Heart left ventricle (tissue), 16 donors: ENCODE data around the gene HSD11B1L. TPM values are rescaled to one million over a fixed set of nuclear protein-coding genes. Genes with fewer than 3 reads are reported as not detected.
A peak's percentile ranks its signal among the peaks of the same experiment; 100 is the strongest.

ENCODE experiments used
- ATAC-seq, 4 donors: fragments of 200-7000 bp; cut with Tn5 transposase; one replicate each; pipeline ENCODE4 v1.9.1; 2020 to 2022; ENCODE audit warnings: moderate library complexity in 4 of 4, mild to moderate bottlenecking in 3 of 4, moderate number of reproducible peaks in 1 of 4
- DNase-seq, 5 donors: peaks; one replicate each; pipeline ENCODE4 v3.0.0-alpha.2; 2020
- H3K27ac ChIP-seq, 12 donors: fragments of 200-600 bp; sonication (generic) in 4 of 12; one replicate each; pipeline versions ENCODE4 v1.5.0 to v1.8.0; 2016 to 2022; ENCODE audit warnings: mild to moderate bottlenecking in 2 of 12
- H3K27me3 ChIP-seq, 9 donors: fragments of 200-600 bp; sonication (generic) in 2 of 9; one replicate each; pipeline versions ENCODE4 v1.5.1 to v1.8.0; 2016 to 2022; ENCODE audit warnings: mild to moderate bottlenecking in 3 of 9
- H3K36me3 ChIP-seq, 9 donors: fragments of 200-600 bp; sonication (generic) in 2 of 9; one replicate each; pipeline versions ENCODE4 v1.5.0 to v1.8.0; 2018 to 2022; ENCODE audit warnings: mild to moderate bottlenecking in 2 of 9
- H3K4me1 ChIP-seq, 12 donors: fragments of 200-600 bp; sonication (generic) in 4 of 12; one replicate each; pipeline versions ENCODE4 v1.5.0 to v1.8.0; 2016 to 2022; ENCODE audit warnings: mild to moderate bottlenecking in 3 of 12
- H3K4me3 ChIP-seq, 12 donors: fragments of 200-600 bp; sonication (generic) in 4 of 12; one replicate each; pipeline versions ENCODE4 v1.5.0 to v1.8.0; 2017 to 2022; ENCODE audit warnings: mild to moderate bottlenecking in 9 of 12, moderate library complexity in 4 of 12
- H3K9me3 ChIP-seq, 12 donors: fragments of 200-600 bp; sonication (generic) in 4 of 12; one replicate each; pipeline versions ENCODE4 v1.5.0 to v1.8.0; 2016 to 2022; ENCODE audit warnings: mild to moderate bottlenecking in 1 of 12
- POLR2A ChIP-seq, 2 donors: fragments of 450-650 bp; IDR thresholded peaks; one replicate each; pipeline ENCODE4 v1.6.1; 2017; ENCODE audit warnings: antibody characterized with exemption in 2 of 2, mild to moderate bottlenecking in 2 of 2, moderate library complexity in 2 of 2
- WGBS, 4 donors: extraction: QIAGEN DNeasy Blood & Tissue Kit in 2 of 4; methylation state at CpG; one replicate each; pipeline versions ENCODE4 v1.1.5 to v1.1.7; 2013 to 2018; 5-methylcytosine and 5-hydroxymethylcytosine counted together
- intact Hi-C, 10 donors: fragments of 100-400 bp; cut with DNase I; formaldehyde crosslinking; loops; one replicate each; pipeline versions ENCODE4 v1.11.1 to v1.14.2; 2022
- polyA plus RNA-seq, 2 donors: library from polyadenylated mRNA; stranded (reverse); fragments of 200-250 nt; gene quantifications; one replicate each; pipeline ENCODE4 v1.2.3, GENCODE V29; 2013
- total RNA-seq, 9 donors: library from RNA; depleted of rRNA in 2 of 9; stranded (reverse); fragments of >200 nt in 2 of 9; fragmentation: NEBNext Ultra II Directional in 3 of 9; extraction: Animal tissue kit (Norgen Biotek cat#: 25700) in 3 of 9; gene quantifications; one replicate each; pipeline versions ENCODE4 v1.1.0 to v1.2.4, GENCODE V29; 2016 to 2023
- TF ChIP-seq, protein P1 (sequence below), 12 donors: fragments of 200-600 bp; sonication (generic) in 4 of 12; IDR thresholded peaks; one replicate each; pipeline versions ENCODE4 v1.5.0 to v1.8.0; 2018 to 2022; ENCODE audit warnings: antibody characterized with exemption in 12 of 12, mild to moderate bottlenecking in 5 of 12
- donor health status: ischemic (EF 13 %, LVEDD 7.1; RV severe dilation, severe dysfunction).
- donor health status: healthy with polysubstance abuse.
- donor health status: DM: no; HTN: yes; CAD: no.
- donor health status: DM: no; HTN: no; CAD: no.
- donor health status: ischemic (EF 25% LVEDD 6.9; RV normal size, moderate dysfunction).
- donor health status: ischemic (EF 25% LVEDD 5.7; RV mildly dilated, moderate dysfunction).
- donor health status: healthy.
- donor health status: DM: yes; HTN: yes; CAD: no.
- donor health status: ischemic (EF 35%, LVEDD 5.7; RV mildly dilated, moderate dysfunction).
- donor health status: nonischemic (EF 11% LVEDD 7.7; RV severe dilation, severe dysfunction).
- donor health status: DM: yes; HTN: yes; CAD: no.
- donor health status: PGD.
- donor health status: ischemic (EF 29% LVEDD 5.4; RV normal size, mild dysfunction).
- donor health status: nonischemic (EF 23%, LVEDD 6.1; RV moderate dilation, normal function).

The HSD11B1L gene
- total and polyA plus RNA-seq, 11 donors: 3.7 to 14.4 (median 5.2) TPM

DNA sequence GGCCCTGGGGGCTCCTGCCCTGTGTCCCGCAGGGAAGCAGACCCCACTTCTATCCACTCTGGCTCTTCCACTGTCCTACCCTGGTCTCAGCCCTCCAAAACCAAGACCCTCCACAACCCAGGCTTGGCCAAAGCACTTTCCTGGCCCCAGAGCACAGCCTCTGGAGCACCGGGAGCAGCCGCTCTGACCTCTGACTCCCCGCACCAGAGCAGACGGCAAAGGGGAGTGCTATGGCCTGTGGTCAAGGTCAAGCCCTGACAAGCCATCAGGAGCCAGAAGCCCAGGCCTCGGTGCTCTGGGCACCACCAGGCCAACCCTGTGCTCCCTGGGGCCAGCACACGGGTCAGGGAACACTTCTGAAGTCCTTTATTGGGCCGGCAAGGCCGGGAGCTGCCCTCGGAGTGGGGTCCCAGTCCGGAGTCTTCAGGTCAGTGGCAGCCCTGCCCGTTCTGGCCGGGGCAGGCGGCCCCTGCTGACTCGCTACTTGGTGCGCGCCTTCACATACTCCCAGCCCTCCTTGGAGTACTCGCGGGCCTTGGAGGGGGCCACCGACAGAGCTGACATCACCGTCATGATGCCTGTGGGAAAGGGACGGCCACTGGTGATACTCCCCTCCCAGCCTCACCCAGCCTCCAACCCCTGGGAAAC, 2.6 kb upstream of the HSD11B1L start:
- ATAC-seq (no peak), DNase-seq (no peak)
- H3K27ac ChIP-seq: no peak overlapping the region
- no peaks in the 10 kb centered on the region for H3K27me3 ChIP-seq
- WGBS, 4 donors: 89 to 93% (median 91%) methylated on average over 10 to 22 of the region's 22 CpGs
- no peaks in the 10 kb centered on the region for H3K9me3 ChIP-seq
- intact Hi-C loops: loop anchor here in 3 of 10 donors (5.0 to 10.0 kb wide), 2 partner anchors 51 to 53 kb away; partner anchors contain the start of genes SAFB (in 1 of the 3) and SAFB2 (in 1 of the 3)
- peaks cover 0 to 11% (median 3%) of the 10 kb centered on the region in 9 donors for H3K36me3 ChIP-seq
- TF ChIP-seq, protein P1, sequence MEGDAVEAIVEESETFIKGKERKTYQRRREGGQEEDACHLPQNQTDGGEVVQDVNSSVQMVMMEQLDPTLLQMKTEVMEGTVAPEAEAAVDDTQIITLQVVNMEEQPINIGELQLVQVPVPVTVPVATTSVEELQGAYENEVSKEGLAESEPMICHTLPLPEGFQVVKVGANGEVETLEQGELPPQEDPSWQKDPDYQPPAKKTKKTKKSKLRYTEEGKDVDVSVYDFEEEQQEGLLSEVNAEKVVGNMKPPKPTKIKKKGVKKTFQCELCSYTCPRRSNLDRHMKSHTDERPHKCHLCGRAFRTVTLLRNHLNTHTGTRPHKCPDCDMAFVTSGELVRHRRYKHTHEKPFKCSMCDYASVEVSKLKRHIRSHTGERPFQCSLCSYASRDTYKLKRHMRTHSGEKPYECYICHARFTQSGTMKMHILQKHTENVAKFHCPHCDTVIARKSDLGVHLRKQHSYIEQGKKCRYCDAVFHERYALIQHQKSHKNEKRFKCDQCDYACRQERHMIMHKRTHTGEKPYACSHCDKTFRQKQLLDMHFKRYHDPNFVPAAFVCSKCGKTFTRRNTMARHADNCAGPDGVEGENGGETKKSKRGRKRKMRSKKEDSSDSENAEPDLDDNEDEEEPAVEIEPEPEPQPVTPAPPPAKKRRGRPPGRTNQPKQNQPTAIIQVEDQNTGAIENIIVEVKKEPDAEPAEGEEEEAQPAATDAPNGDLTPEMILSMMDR (IDR thresholded peaks at IDR 0.05): no peak
- TF ChIP-seq POLR2A (IDR thresholded peaks at IDR 0.05): no peak
- no peak overlapping the region for H3K4me3 ChIP-seq
- H3K4me1 ChIP-seq: peaks cover 0 to 36% (median 15%) of the 10 kb centered on the region in 12 donors

DNA sequence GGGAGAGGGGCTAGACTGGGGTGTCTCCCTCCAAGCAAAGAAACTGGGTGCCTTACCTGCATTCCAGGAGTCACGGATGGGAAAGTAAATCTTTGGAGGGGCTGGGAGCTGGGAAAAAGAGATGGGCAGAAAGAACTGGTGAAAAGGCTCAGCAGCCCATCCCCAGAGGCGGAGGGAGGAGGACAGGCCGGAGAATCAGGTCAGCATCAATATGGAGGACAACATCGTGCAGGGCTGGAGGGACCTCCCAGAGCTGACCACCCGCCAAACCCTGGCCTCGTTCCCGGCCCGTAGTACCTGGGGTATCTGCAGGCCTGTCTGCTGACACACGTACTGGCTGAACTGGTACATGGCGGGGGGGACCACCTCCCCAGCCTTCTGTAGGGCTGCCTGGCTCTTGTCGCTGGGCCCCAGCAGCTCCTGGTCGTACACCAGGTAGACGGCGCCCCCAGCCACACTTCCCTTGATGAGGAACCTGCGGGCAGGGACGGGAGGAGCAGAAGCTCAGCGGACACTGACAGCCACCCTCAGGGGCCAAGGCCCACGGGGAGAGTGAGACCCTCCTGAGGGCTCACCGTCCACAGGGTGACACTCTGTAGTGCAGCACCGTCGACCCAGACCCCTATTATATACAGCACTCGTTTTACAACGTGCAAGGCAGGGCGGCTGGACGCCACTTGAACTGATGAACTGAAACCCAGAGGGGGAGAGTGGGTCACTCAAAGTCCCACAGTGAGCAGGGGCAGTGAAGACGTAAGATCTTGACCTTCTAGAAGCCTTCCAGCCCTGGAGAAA, 1.3 kb upstream of the HSD11B1L start:
- H3K36me3 ChIP-seq: peaks cover 0 to 11% (median 3%) of the 10 kb centered on the region in 9 donors
- 19 to 22% (median 21%) methylated on average over 12 to 26 of the region's 26 CpGs for WGBS, 4 donors
- intact Hi-C loops: loop anchor here in 6 of 10 donors (1.0 to 10.0 kb wide), 8 partner anchors 41 to 1855 kb away; partner anchors contain the start of genes SAFB (in 3 of the 6), SAFB2 (in 2 of the 6), CATSPERD (in 1 of the 6) and DPP9 (in 1 of the 6)
- TF ChIP-seq, protein P1 (IDR thresholded peaks at IDR 0.05): no peak
- TF ChIP-seq POLR2A (IDR thresholded peaks at IDR 0.05): no peak
- peak overlapping the region; percentile 61 to 99 (median 78) for H3K4me3 ChIP-seq
- no peaks in the 10 kb centered on the region for H3K27me3 ChIP-seq
- H3K4me1 ChIP-seq: peaks cover 0 to 36% (median 15%) of the 10 kb centered on the region in 12 donors
- H3K9me3 ChIP-seq: no peaks in the 10 kb centered on the region
- ATAC-seq (peak in 2 of 4 donors; percentile 0), DNase-seq (no peak)
- peak overlapping the region in 11 of 12 donors; percentile 85 to 96 (median 91) for H3K27ac ChIP-seq

- peaks cover 0 to 36% (median 15%) of the 10 kb centered on the region in 12 donors for H3K4me1 ChIP-seq
- peak overlapping the region; percentile 61 to 99 (median 78) for H3K4me3 ChIP-seq
- peak; percentile 6 to 13 (median 6) for ATAC-seq
- no peaks in the 10 kb centered on the region for H3K27me3 ChIP-seq
- H3K27ac ChIP-seq: peak overlapping the region; percentile 74 to 96 (median 90)
- DNase-seq: peak in 2 of 5 donors; percentile 70 to 75
- no peaks in the 10 kb centered on the region for H3K9me3 ChIP-seq
- TF ChIP-seq POLR2A (IDR thresholded peaks at IDR 0.05): no peak
- TF ChIP-seq, protein P1 (IDR thresholded peaks at IDR 0.05): peak in 1 of 12 donors; percentile 5
- 0 to 1% (median 0%) methylated on average over 18 to 23 of the region's 23 CpGs for WGBS, 4 donors
- H3K36me3 ChIP-seq: peaks cover 0 to 11% (median 3%) of the 10 kb centered on the region in 9 donors
- intact Hi-C loops: loop anchor here in 4 of 10 donors (1.0 to 10.0 kb wide), 6 partner anchors 40 to 1855 kb away; partner anchors contain the start of genes SAFB (in 2 of the 4), CATSPERD (in 1 of the 4), DPP9 (in 1 of the 4) and DUS3L (in 1 of the 4)
Measured at GRCh38 chr19:5680084-5680436, 767 bp upstream of the HSD11B1L start.
